Medulla oblongata (tissue), 1 donor: ENCODE measurements around the gene BUB1.
"Not testable (repeated sequence)": the region's sequence is repeated elsewhere in the genome, so short reads cannot be mapped to it uniquely, and the experiment has no call there.

Experiments used
- DNase-seq: peaks from one replicate; pipeline ENCODE4 v3.0.0-alpha.2; 2015; ENCODE audit errors: extremely low spot score

BUB1 gene

GRCh38 chr2:110602139-110602538, 75.7 kb downstream of the BUB1 start:
- DNase-seq, result not testable (repeated sequence)

- not testable (repeated sequence) for DNase-seq
Measured at GRCh38 chr2:110591973-110592372, 85.9 kb downstream of the BUB1 start.

GRCh38 chr2:110589677-110590330, 88.1 kb downstream of the BUB1 start:
- DNase-seq, result not testable (repeated sequence)

GRCh38 chr2:110588520-110588919, 89.3 kb downstream of the BUB1 start:
- DNase-seq, result not testable (repeated sequence)
